Measurements from ENCODE around the gene THEMIS2.

GRCh38 chr1:27935721-27936120 is 63.4 kb downstream of the THEMIS2 start:
- TF ChIP-seq POLR2A (IDR thresholded peaks at IDR 0.05) (no peak), CTCF (IDR thresholded peaks at IDR 0.05) (no peak)
